Measurements from ENCODE around the gene WWC2.

DNA sequence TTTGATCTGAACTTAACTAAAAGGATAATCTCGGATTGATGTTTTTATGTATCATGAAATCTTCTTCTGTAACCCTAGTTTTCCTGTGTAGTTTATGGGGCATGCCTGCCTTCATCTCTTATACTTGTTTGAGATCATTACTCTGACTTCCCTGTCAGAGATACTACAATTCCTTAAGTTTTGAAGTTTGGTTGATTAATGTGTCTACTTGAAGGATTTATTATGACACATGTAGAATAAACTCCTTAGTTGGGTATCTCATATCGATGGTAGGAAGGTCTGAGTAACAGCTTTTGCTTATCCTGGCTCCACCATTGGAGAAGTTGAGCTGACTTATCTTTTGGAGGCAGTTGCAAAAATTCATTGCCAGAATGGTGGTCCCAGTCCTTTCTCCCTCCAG is 46.7 kb downstream of the WWC2 start:
- TF ChIP-seq, protein P1, sequence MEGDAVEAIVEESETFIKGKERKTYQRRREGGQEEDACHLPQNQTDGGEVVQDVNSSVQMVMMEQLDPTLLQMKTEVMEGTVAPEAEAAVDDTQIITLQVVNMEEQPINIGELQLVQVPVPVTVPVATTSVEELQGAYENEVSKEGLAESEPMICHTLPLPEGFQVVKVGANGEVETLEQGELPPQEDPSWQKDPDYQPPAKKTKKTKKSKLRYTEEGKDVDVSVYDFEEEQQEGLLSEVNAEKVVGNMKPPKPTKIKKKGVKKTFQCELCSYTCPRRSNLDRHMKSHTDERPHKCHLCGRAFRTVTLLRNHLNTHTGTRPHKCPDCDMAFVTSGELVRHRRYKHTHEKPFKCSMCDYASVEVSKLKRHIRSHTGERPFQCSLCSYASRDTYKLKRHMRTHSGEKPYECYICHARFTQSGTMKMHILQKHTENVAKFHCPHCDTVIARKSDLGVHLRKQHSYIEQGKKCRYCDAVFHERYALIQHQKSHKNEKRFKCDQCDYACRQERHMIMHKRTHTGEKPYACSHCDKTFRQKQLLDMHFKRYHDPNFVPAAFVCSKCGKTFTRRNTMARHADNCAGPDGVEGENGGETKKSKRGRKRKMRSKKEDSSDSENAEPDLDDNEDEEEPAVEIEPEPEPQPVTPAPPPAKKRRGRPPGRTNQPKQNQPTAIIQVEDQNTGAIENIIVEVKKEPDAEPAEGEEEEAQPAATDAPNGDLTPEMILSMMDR (IDR thresholded peaks at IDR 0.05): no peak
- TF ChIP-seq POLR2A (IDR thresholded peaks at IDR 0.05; ENCODE audit: low read depth) (no peak), POLR2AphosphoS5 (IDR thresholded peaks at IDR 0.05) (no peak), EP300 (IDR thresholded peaks at IDR 0.05) (no peak)

All from esophagus muscularis mucosa (tissue), 4 donors.